HepG2 (cell line): ENCODE results near the gene PPY. TPM values are rescaled to one million over a fixed set of nuclear protein-coding genes. Genes with fewer than 3 reads are reported as not detected.

ENCODE experiments used
- ATAC-seq: fragments of 200-7000 bp; cut with Tn5 transposase; 3 replicates; pipeline ENCODE4 v1.9.1; 2020; ENCODE audit warnings: mild to moderate bottlenecking, moderate library complexity
- BruUV-seq: library from RNA; stranded (reverse); fragments of 400-500 nt; replicated peaks from 2 replicates; lab custom pipeline; 2021; lab: Mats Ljungman, UMichigan
- CTCF ChIA-PET: fragments of 300-600 bp; formaldehyde crosslinking; extraction: SDS; loops from one replicate; lab custom pipeline; 2021; ENCODE audit warnings: low total read pairs, inconsistent platforms, low intra/inter-chr PET ratio; lab: Yijun Ruan, JAX
- POLR2A ChIA-PET: fragments of 350-600 bp; sonication (Branson Sonifier 250); formaldehyde crosslinking; loops from one replicate; lab custom pipeline; 2020; ENCODE audit warnings: antibody characterized with exemption, inconsistent platforms; lab: Yijun Ruan, JAX
- DNase-seq: peaks from one replicate; pipeline ENCODE4 v3.0.0-alpha.2; 2015; ENCODE audit warnings: low spot score
- FAIRE-seq: peaks from 3 replicates; lab custom pipeline; 2011; peaks lifted over from hg19 to GRCh38; lab: Jason Lieb, UNC
- H2AFZ ChIP-seq: one replicate; pipeline ENCODE4 v1.6.1; 2011; ENCODE audit warnings: low read length, inconsistent platforms
- H3K27ac ChIP-seq: fragments of 300-600 bp; 3 replicates; pipeline ENCODE4 v1.8.0; 2011; ENCODE audit warnings: mixed run types, mild to moderate bottlenecking, mixed read lengths, low read length, inconsistent platforms; ENCODE audit not compliant: insufficient read depth; ENCODE audit errors: extremely low read length
- H3K27me3 ChIP-seq, 2 experiments: fragments of 200-600 bp in 1 of 2; 2 replicates in 1 of 2; 3 replicates in 1 of 2; pipeline versions ENCODE4 v1.6.0 to v1.8.0; 2011; ENCODE audit warnings: low read length in 2 of 2, mild to moderate bottlenecking in 2 of 2, moderate library complexity in 2 of 2, inconsistent platforms in 1 of 2; ENCODE audit not compliant: insufficient read depth in 2 of 2, control insufficient read depth in 1 of 2
- H3K36me3 ChIP-seq, 2 experiments: fragments of 200-600 bp in 1 of 2; replicated peaks in 1 of 2; 2 replicates in 1 of 2; 3 replicates in 1 of 2; pipeline versions ENCODE4 v1.5.1 to v1.8.0; 2011; ENCODE audit warnings: low read length in 2 of 2, inconsistent platforms in 1 of 2; ENCODE audit not compliant: insufficient read depth in 2 of 2, control insufficient read depth in 1 of 2
- H3K4me1 ChIP-seq: 2 replicates; pipeline ENCODE4 v1.5.1; 2012; ENCODE audit warnings: low read length, inconsistent platforms; ENCODE audit not compliant: insufficient read depth
- H3K4me2 ChIP-seq: 2 replicates; pipeline ENCODE4 v1.6.0; 2011; ENCODE audit warnings: low read depth, low read length, inconsistent platforms
- H3K4me3 ChIP-seq, 3 experiments: fragments of 200-600 bp in 1 of 3; sonication (generic), shearing (Covaris generic) in 1 of 3; replicated peaks in 1 of 3; 2 replicates each; pipeline ENCODE4 v1.5.1; 2011 to 2016; ENCODE audit warnings: low read length in 3 of 3, inconsistent platforms in 2 of 3, low read depth in 2 of 3, mild to moderate bottlenecking in 2 of 3, control low read depth in 1 of 3, mixed read lengths in 1 of 3; ENCODE audit not compliant: insufficient read depth in 1 of 3
- H3K79me2 ChIP-seq: one replicate; pipeline ENCODE4 v1.6.1; 2011; ENCODE audit warnings: low read length, inconsistent platforms; ENCODE audit not compliant: insufficient read depth
- H3K9ac ChIP-seq: 2 replicates; pipeline ENCODE4 v1.6.0; 2011; ENCODE audit warnings: mild to moderate bottlenecking, low read depth, low read length, inconsistent platforms; ENCODE audit not compliant: insufficient read depth
- H3K9me3 ChIP-seq: 2 replicates; pipeline ENCODE4 v1.5.1; 2012; ENCODE audit warnings: mild to moderate bottlenecking, low read length
- H4K20me1 ChIP-seq: 2 replicates; pipeline ENCODE4 v1.6.0; 2011; ENCODE audit warnings: inconsistent platforms, mild to moderate bottlenecking, low read length, moderate library complexity; ENCODE audit not compliant: insufficient read depth
- CERS6 ChIP-seq: sonication (generic); formaldehyde crosslinking; IDR thresholded peaks from 2 replicates; pipeline ENCODE4 v1.5.0; 2020; ENCODE audit warnings: missing genetic modification reagents
- CSRNP1 ChIP-seq: sonication (generic); formaldehyde crosslinking; IDR thresholded peaks from 2 replicates; pipeline ENCODE4 v1.8.1; 2023; ENCODE audit warnings: mild to moderate bottlenecking, missing genetic modification reagents
- HMGA1 ChIP-seq: sonication (generic); formaldehyde crosslinking; conservative IDR thresholded peaks from 2 replicates; pipeline ENCODE4 v1.4.0; 2020; ENCODE audit warnings: missing genetic modification reagents
- MLX ChIP-seq: IDR thresholded peaks from 2 replicates; pipeline ENCODE4 v1.6.1; 2016
- RELA ChIP-seq: sonication (generic); formaldehyde crosslinking; IDR thresholded peaks from 2 replicates; pipeline ENCODE4 v1.4.0; 2020; ENCODE audit warnings: missing genetic modification reagents
- SOX5 ChIP-seq: IDR thresholded peaks from 2 replicates; pipeline ENCODE4 v1.6.1; 2016; ENCODE audit warnings: borderline replicate concordance
- TBX3 ChIP-seq: fragments of 450-650 bp; IDR thresholded peaks from 2 replicates; pipeline ENCODE4 v1.6.1; 2017; ENCODE audit warnings: antibody characterized with exemption, mild to moderate bottlenecking, inconsistent platforms, borderline replicate concordance
- ZKSCAN8 ChIP-seq: IDR thresholded peaks from 2 replicates; pipeline ENCODE4 v1.6.1; 2016; ENCODE audit warnings: borderline replicate concordance, missing genetic modification reagents, missing compliant biosample characterization
- ZMYM3 ChIP-seq: sonication (generic); formaldehyde crosslinking; IDR thresholded peaks from 2 replicates; pipeline ENCODE4 v1.5.1; 2020; ENCODE audit warnings: mild to moderate bottlenecking, missing genetic modification reagents
- ZNF3 ChIP-seq: IDR thresholded peaks from 2 replicates; pipeline ENCODE4 v1.7.0; 2017; ENCODE audit warnings: inconsistent platforms
- ZNF333 ChIP-seq: sonication (generic); formaldehyde crosslinking; IDR thresholded peaks from 2 replicates; pipeline ENCODE4 v1.4.0; 2020; ENCODE audit warnings: mild to moderate bottlenecking, missing genetic modification reagents, borderline replicate concordance
- ZNF644 ChIP-seq: IDR thresholded peaks from 2 replicates; pipeline ENCODE4 v1.6.1; 2016; ENCODE audit warnings: low read depth
- ZNF761 ChIP-seq: sonication (generic); formaldehyde crosslinking; conservative IDR thresholded peaks from 2 replicates; pipeline ENCODE4 v1.4.0; 2020; ENCODE audit warnings: mild to moderate bottlenecking, missing genetic modification reagents
- ZNF780A ChIP-seq: sonication (generic); formaldehyde crosslinking; IDR thresholded peaks from 2 replicates; pipeline ENCODE4 v1.8.0; 2022; ENCODE audit warnings: mild to moderate bottlenecking, missing genetic modification reagents, moderate library complexity
- WGBS: methylation state at CpG from one replicate; pipeline ENCODE4 v1.1.6; 2017; ENCODE audit warnings: low lambda C conversion rate; 5-methylcytosine and 5-hydroxymethylcytosine counted together
- in situ Hi-C: cut with HindIII; loops from 2 replicates; pipeline ENCODE4 v1.10.0; 2017; ENCODE audit warnings: low pct_unique_long_range_greater_than_20kb; ENCODE audit not compliant: extremely low pct_ligation_motif_present
- intact Hi-C: fragments of 100-400 bp; cut with micrococcal nuclease; formaldehyde crosslinking; loops from one replicate; pipeline ENCODE4 v1.10.0; 2022; ENCODE audit not compliant: unreplicated experiment
- polyA plus RNA-seq, 8 experiments: library from polyadenylated mRNA; depleted of rRNA in 3 of 8; stranded (reverse) in 7 of 8; unstranded in 1 of 8; fragments of >200 nt; fragmentation: Illumina TruSeq in 4 of 8; extraction: Trizol in 4 of 8; gene quantifications; 2 replicates each; pipeline versions ENCODE4 v1.2.1 to v1.2.3, GENCODE V29; 2011 to 2016; ENCODE audit warnings: low read depth in 4 of 8, missing spikeins in 1 of 8, mixed read lengths in 1 of 8; ENCODE audit not compliant: insufficient read depth in 1 of 8
- total RNA-seq, 5 experiments: library from RNA; depleted of rRNA; stranded (reverse); fragments of >200 nt; fragmentation: Illumina TruSeq; extraction: Trizol; gene quantifications; 2 replicates each; pipeline ENCODE4 v1.2.3, GENCODE V29; 2016; ENCODE audit warnings: low read depth in 1 of 5

PPY gene
- total and polyA plus RNA-seq, 2 of the 13 experiments (the other 11 are each of a cell fraction or from before 2014, with no cell fraction given): not detected

GRCh38 chr17:43966276-43966675 is 24.0 kb upstream of the PPY start:
- Histone ChIP-seq H4K20me1 (no peaks in the 10 kb centered on the region), H3K27me3 (peaks cover 5 to 45% of the 10 kb centered on the region in 2 experiments), H3K36me3 (no peaks in the 10 kb centered on the region), H3K4me3 (no peak overlapping the region), H3K9me3 (no peaks in the 10 kb centered on the region), H3K27ac (no peak overlapping the region), H3K9ac (no peak overlapping the region), H3K79me2 (no peaks in the 10 kb centered on the region), H3K4me2 (no peak overlapping the region), H2AFZ (no peak overlapping the region), H3K4me1 (peaks cover 38% of the 10 kb centered on the region)
- in situ Hi-C loops: no loop called here
- BruUV-seq: no TSS peak
- intact Hi-C loops: no loop called here
- ATAC-seq (no peak), DNase-seq (no peak), FAIRE-seq (no peak)
- no peak for TF ChIP-seq HMGA1
- no peak for TF ChIP-seq ZNF333
- no peak for TF ChIP-seq SOX5 (CRISPR knock-in tag)
- TF ChIP-seq RELA (CRISPR knock-in tag): no peak
- no peak for TF ChIP-seq ZMYM3
- no peak for TF ChIP-seq TBX3
- TF ChIP-seq ZNF780A (CRISPR knock-in tag): no peak
- TF ChIP-seq ZNF761: no peak
- TF ChIP-seq ZKSCAN8 (CRISPR knock-in tag): no peak
- TF ChIP-seq CSRNP1: no peak
- TF ChIP-seq MLX: no peak
- TF ChIP-seq ZNF644 (CRISPR knock-in tag): no peak
- no peak for TF ChIP-seq CERS6
- no peak for TF ChIP-seq ZNF3
- WGBS: 43% methylated on average over 3 of the region's 3 CpGs
- ChIA-PET POLR2A (no interaction called here), CTCF (no interaction called here)
